Measurements from ENCODE around the gene WFIKKN2. TPM values are rescaled to one million over a fixed set of nuclear protein-coding genes. Genes with fewer than 3 reads are reported as not detected.

The WFIKKN2 gene
- total and polyA plus RNA-seq, 2 of the 13 experiments (the other 11 are each of a cell fraction or from before 2014, with no cell fraction given) = not detected

DNA sequence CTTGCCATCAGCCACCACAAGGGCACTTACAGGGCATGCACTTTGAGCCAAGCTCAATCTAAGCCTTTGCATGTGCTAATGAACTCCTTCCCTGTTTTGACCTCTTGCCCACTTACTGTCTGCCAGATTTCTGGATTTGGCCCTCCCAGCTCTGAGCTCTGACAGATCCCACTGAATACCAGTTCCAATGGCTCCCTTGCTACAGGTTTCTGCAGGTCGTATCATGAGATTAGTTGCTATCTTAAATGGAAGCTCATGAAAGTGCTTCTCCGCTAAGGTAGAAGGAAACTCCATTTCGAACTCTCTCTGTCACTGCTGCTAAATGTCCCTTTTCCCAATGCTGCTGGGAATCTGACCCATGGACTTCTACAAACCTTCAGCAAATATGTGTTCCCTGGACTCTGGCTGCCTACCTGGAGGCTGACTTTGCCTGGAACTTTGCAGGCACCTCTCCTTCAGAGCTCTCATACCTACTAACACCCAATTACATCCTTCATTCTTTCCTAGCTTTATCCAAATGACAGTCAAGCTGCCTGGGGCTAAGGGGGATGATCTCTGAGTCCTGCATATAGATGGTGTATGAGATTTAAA is 54.2 kb downstream of the WFIKKN2 start (continued):
- TF ChIP-seq, protein P1, sequence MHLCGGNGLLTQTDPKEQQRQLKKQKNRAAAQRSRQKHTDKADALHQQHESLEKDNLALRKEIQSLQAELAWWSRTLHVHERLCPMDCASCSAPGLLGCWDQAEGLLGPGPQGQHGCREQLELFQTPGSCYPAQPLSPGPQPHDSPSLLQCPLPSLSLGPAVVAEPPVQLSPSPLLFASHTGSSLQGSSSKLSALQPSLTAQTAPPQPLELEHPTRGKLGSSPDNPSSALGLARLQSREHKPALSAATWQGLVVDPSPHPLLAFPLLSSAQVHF (CRISPR knock-in tag; IDR thresholded peaks at IDR 0.05) = no peak
- TF ChIP-seq ETV6 (CRISPR knock-in tag; conservative IDR thresholded peaks at IDR 0.05) (no peak), SNAI1 (CRISPR knock-in tag; IDR thresholded peaks at IDR 0.05; ENCODE audit: borderline replicate concordance) (no peak), ZNF766 (CRISPR knock-in tag; IDR thresholded peaks at IDR 0.05; ENCODE audit: borderline replicate concordance) (no peak), MIER3 (CRISPR knock-in tag; IDR thresholded peaks at IDR 0.05; ENCODE audit: borderline replicate concordance) (no peak; the same call in 1 of the 2 replicates), FOXC1 (CRISPR knock-in tag; IDR thresholded peaks at IDR 0.05; ENCODE audit: borderline replicate concordance) (0 out of 2 replicates have a peak, but pooled peaks have one; percentile 17), ZIK1 (CRISPR knock-in tag; IDR thresholded peaks at IDR 0.05; ENCODE audit: borderline replicate concordance, low read depth) (no peak), ZNF709 (CRISPR knock-in tag; IDR thresholded peaks at IDR 0.05) (no peak), ZNF629 (CRISPR knock-in tag; conservative IDR thresholded peaks at IDR 0.05) (peak; percentile 31; the same call in 1 of the 2 replicates), ZNF747 (CRISPR knock-in tag; IDR thresholded peaks at IDR 0.05; ENCODE audit: borderline replicate concordance) (no peak), ZFAT (CRISPR knock-in tag; conservative IDR thresholded peaks at IDR 0.05) (no peak), REXO4 (CRISPR knock-in tag; IDR thresholded peaks at IDR 0.05; ENCODE audit: borderline replicate concordance) (no peak), KLF16 (CRISPR knock-in tag; IDR thresholded peaks at IDR 0.05) (no peak)
- TF ChIP-seq, protein P2, sequence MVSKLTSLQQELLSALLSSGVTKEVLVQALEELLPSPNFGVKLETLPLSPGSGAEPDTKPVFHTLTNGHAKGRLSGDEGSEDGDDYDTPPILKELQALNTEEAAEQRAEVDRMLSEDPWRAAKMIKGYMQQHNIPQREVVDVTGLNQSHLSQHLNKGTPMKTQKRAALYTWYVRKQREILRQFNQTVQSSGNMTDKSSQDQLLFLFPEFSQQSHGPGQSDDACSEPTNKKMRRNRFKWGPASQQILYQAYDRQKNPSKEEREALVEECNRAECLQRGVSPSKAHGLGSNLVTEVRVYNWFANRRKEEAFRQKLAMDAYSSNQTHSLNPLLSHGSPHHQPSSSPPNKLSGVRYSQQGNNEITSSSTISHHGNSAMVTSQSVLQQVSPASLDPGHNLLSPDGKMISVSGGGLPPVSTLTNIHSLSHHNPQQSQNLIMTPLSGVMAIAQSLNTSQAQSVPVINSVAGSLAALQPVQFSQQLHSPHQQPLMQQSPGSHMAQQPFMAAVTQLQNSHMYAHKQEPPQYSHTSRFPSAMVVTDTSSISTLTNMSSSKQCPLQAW (CRISPR knock-in tag; IDR thresholded peaks at IDR 0.05) = no peak; the same call in 1 of the 2 replicates
- TF ChIP-seq, protein P3, sequence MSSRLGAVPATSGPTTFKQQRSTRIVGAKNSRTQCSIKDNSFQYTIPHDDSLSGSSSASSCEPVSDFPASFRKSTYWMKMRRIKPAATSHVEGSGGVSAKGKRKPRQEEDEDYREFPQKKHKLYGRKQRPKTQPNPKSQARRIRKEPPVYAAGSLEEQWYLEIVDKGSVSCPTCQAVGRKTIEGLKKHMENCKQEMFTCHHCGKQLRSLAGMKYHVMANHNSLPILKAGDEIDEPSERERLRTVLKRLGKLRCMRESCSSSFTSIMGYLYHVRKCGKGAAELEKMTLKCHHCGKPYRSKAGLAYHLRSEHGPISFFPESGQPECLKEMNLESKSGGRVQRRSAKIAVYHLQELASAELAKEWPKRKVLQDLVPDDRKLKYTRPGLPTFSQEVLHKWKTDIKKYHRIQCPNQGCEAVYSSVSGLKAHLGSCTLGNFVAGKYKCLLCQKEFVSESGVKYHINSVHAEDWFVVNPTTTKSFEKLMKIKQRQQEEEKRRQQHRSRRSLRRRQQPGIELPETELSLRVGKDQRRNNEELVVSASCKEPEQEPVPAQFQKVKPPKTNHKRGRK (CRISPR knock-in tag; IDR thresholded peaks at IDR 0.05) = no peak
- TF ChIP-seq, protein P4, sequence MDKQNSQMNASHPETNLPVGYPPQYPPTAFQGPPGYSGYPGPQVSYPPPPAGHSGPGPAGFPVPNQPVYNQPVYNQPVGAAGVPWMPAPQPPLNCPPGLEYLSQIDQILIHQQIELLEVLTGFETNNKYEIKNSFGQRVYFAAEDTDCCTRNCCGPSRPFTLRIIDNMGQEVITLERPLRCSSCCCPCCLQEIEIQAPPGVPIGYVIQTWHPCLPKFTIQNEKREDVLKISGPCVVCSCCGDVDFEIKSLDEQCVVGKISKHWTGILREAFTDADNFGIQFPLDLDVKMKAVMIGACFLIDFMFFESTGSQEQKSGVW (CRISPR knock-in tag; IDR thresholded peaks at IDR 0.05; ENCODE audit: borderline replicate concordance) = no peak
- TF ChIP-seq, protein P5, sequence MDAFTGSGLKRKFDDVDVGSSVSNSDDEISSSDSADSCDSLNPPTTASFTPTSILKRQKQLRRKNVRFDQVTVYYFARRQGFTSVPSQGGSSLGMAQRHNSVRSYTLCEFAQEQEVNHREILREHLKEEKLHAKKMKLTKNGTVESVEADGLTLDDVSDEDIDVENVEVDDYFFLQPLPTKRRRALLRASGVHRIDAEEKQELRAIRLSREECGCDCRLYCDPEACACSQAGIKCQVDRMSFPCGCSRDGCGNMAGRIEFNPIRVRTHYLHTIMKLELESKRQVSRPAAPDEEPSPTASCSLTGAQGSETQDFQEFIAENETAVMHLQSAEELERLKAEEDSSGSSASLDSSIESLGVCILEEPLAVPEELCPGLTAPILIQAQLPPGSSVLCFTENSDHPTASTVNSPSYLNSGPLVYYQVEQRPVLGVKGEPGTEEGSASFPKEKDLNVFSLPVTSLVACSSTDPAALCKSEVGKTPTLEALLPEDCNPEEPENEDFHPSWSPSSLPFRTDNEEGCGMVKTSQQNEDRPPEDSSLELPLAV (CRISPR knock-in tag; conservative IDR thresholded peaks at IDR 0.05; ENCODE audit: low read depth) = no peak
- TF ChIP-seq, protein P6, sequence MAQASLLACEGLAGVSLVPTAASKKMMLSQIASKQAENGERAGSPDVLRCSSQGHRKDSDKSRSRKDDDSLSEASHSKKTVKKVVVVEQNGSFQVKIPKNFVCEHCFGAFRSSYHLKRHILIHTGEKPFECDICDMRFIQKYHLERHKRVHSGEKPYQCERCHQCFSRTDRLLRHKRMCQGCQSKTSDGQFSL (CRISPR knock-in tag; IDR thresholded peaks at IDR 0.05) = no peak
